Body of pancreas (tissue), 4 donors: Measurements from ENCODE around the gene ALKAL2.

ENCODE experiments used
- CTCF ChIP-seq, 7 experiments: fragments of 450-650 bp in 4 of 7; fragments of 200-600 bp in 3 of 7; sonication (generic) in 3 of 7; IDR thresholded peaks; one replicate each; pipeline ENCODE4 v1.5.1; 2016 to 2019; ENCODE audit warnings: antibody characterized with exemption in 7 of 7
- POLR2A ChIP-seq, 3 donors: fragments of 450-650 bp; IDR thresholded peaks; one replicate each; pipeline ENCODE4 v1.6.1; 2016; ENCODE audit warnings: antibody characterized with exemption in 3 of 3, mild to moderate bottlenecking in 2 of 3

- no peak for TF ChIP-seq CTCF (IDR thresholded peaks at IDR 0.05)
- no peak for TF ChIP-seq POLR2A (IDR thresholded peaks at IDR 0.05)
Measured at GRCh38 chr2:305366-305765, 17.5 kb upstream of the ALKAL2 start.
